GM23338 (cell line): ENCODE results near the gene SPATA20. TPM values are rescaled to one million over a fixed set of nuclear protein-coding genes. Genes with fewer than 3 reads are reported as not detected.

Source experiments
- ATAC-seq: fragments of 200-7000 bp; cut with Tn5 transposase; 3 replicates; pipeline ENCODE4 v1.9.1; 2020
- DNase-seq: peaks from one replicate; pipeline ENCODE4 v3.0.0-alpha.2; 2015; ENCODE audit warnings: low spot score
- H2AFZ ChIP-seq: fragments of 200-600 bp; sonication (generic); 2 replicates; pipeline ENCODE4 v1.8.0; 2016; ENCODE audit warnings: antibody characterized with exemption, mild to moderate bottlenecking, moderate library complexity
- H3F3A ChIP-seq: fragments of 200-600 bp; sonication (generic); replicated peaks from 2 replicates; pipeline ENCODE4 v1.8.0; 2017; ENCODE audit warnings: antibody characterized with exemption, mixed run types, low read depth
- H3K27ac ChIP-seq: fragments of 200-600 bp; sonication (generic); 2 replicates; pipeline ENCODE4 v1.6.1; 2016; ENCODE audit warnings: low read depth
- H3K27me3 ChIP-seq: fragments of 200-600 bp; sonication (generic); 2 replicates; pipeline ENCODE4 v1.8.0; 2016; ENCODE audit warnings: mild to moderate bottlenecking, mixed run types, moderate library complexity; ENCODE audit not compliant: insufficient read depth
- H3K36me3 ChIP-seq: fragments of 200-600 bp; sonication (generic); 2 replicates; pipeline ENCODE4 v1.8.0; 2016; ENCODE audit warnings: mild to moderate bottlenecking; ENCODE audit not compliant: insufficient read depth
- H3K4me1 ChIP-seq: fragments of 200-600 bp; sonication (generic); 2 replicates; pipeline ENCODE4 v1.8.0; 2016; ENCODE audit warnings: mild to moderate bottlenecking, moderate library complexity; ENCODE audit not compliant: insufficient read depth
- H3K4me2 ChIP-seq: fragments of 200-600 bp; sonication (generic); 2 replicates; pipeline ENCODE4 v1.7.1; 2017; ENCODE audit warnings: mixed run types
- H3K4me3 ChIP-seq: fragments of 200-600 bp; sonication (generic); 2 replicates; pipeline ENCODE4 v1.6.1; 2016; ENCODE audit warnings: mixed run types
- H3K79me2 ChIP-seq: fragments of 200-600 bp; sonication (generic); replicated peaks from 2 replicates; pipeline ENCODE4 v1.8.0; 2017; ENCODE audit warnings: mild to moderate bottlenecking; ENCODE audit not compliant: insufficient read depth
- H3K9me2 ChIP-seq: fragments of 200-600 bp; sonication (generic); 2 replicates; pipeline ENCODE4 v1.8.0; 2017; ENCODE audit not compliant: insufficient read depth
- H4K20me1 ChIP-seq: fragments of 200-600 bp; sonication (generic); replicated peaks from 2 replicates; pipeline ENCODE4 v1.8.0; 2017; ENCODE audit warnings: mild to moderate bottlenecking; ENCODE audit not compliant: insufficient read depth
- H3K27ac Mint-ChIP-seq: 2 replicates; pipeline ENCODE4 v1.8.0; 2020; ENCODE audit warnings: inconsistent platforms, mild to moderate bottlenecking, moderate library complexity, mixed read lengths
- H3K27me3 Mint-ChIP-seq: 3 replicates; pipeline ENCODE4 v1.8.0; 2022; ENCODE audit warnings: low read depth, mild to moderate bottlenecking, moderate library complexity, mixed read lengths, inconsistent platforms; ENCODE audit not compliant: insufficient read depth, poor library complexity
- H3K36me3 Mint-ChIP-seq: 3 replicates; pipeline ENCODE4 v1.8.0; 2021; ENCODE audit warnings: low read depth, mild to moderate bottlenecking, inconsistent platforms, moderate library complexity, mixed read lengths
- H3K4me1 Mint-ChIP-seq: 3 replicates; pipeline ENCODE4 v1.8.0; 2020; ENCODE audit warnings: mild to moderate bottlenecking, inconsistent platforms, mixed read lengths
- H3K4me3 Mint-ChIP-seq: 3 replicates; pipeline ENCODE4 v1.8.0; 2021; ENCODE audit warnings: moderate library complexity, mild to moderate bottlenecking, inconsistent platforms, mixed read lengths
- H3K9me3 Mint-ChIP-seq: 3 replicates; pipeline ENCODE4 v1.8.0; 2020; ENCODE audit warnings: moderate library complexity, mild to moderate bottlenecking, inconsistent platforms, mixed read lengths
- CREB1 ChIP-seq: fragments of 250-450 bp; sonication (Bioruptor Pico); IDR thresholded peaks from 2 replicates; pipeline ENCODE4 v1.5.0; 2020; ENCODE audit warnings: low read depth, mild to moderate bottlenecking, moderate library complexity
- EZH2 ChIP-seq: fragments of 200-600 bp; sonication (generic); IDR thresholded peaks from one replicate; pipeline ENCODE4 v1.8.0; 2017; ENCODE audit warnings: antibody characterized with exemption, mild to moderate bottlenecking, low read depth; ENCODE audit not compliant: unreplicated experiment
- EZH2phosphoT487 ChIP-seq: fragments of 200-600 bp; sonication (generic); IDR thresholded peaks from one replicate; pipeline ENCODE4 v1.8.1; 2018; ENCODE audit warnings: antibody characterized with exemption; ENCODE audit not compliant: unreplicated experiment
- JUNB ChIP-seq: IDR thresholded peaks from one replicate; pipeline ENCODE4 v1.6.1; 2016; ENCODE audit warnings: antibody characterized with exemption; ENCODE audit not compliant: unreplicated experiment
- NANOG ChIP-seq: IDR thresholded peaks from 2 replicates; pipeline ENCODE4 v1.6.1; 2016; ENCODE audit warnings: antibody characterized with exemption, borderline replicate concordance
- POLR2AphosphoS5 ChIP-seq: IDR thresholded peaks from 2 replicates; pipeline ENCODE4 v1.6.1; 2016; ENCODE audit warnings: antibody characterized with exemption, low read depth
- STAT1 ChIP-seq: IDR thresholded peaks from one replicate; pipeline ENCODE4 v1.6.1; 2016; ENCODE audit warnings: antibody characterized with exemption; ENCODE audit not compliant: unreplicated experiment
- ZNF114 ChIP-seq: fragments of 250-450 bp; sonication (Bioruptor Pico); IDR thresholded peaks from 2 replicates; pipeline ENCODE4 v1.5.0; 2020; ENCODE audit warnings: mild to moderate bottlenecking, moderate library complexity
- ZNF331 ChIP-seq: fragments of 250-450 bp; sonication (Bioruptor Pico); IDR thresholded peaks from 2 replicates; pipeline ENCODE4 v1.5.0; 2020; ENCODE audit warnings: low read depth, mild to moderate bottlenecking, moderate library complexity
- polyA plus RNA-seq: library from polyadenylated mRNA; unstranded; fragments of >200 nt; fragmentation: Nextera tagmentation; extraction: Ambion mirVana; gene quantifications from 2 replicates; pipeline ENCODE4 v1.2.1, GENCODE V29; 2016
- total RNA-seq: library from RNA; depleted of rRNA; stranded (reverse); fragments of >200 nt; shearing (Covaris generic); gene quantifications from 2 replicates; pipeline ENCODE4 v1.2.3, GENCODE V29; 2014
- TF ChIP-seq, protein P1 (sequence below): fragments of 250-450 bp; sonication (Bioruptor Pico); IDR thresholded peaks from 2 replicates; pipeline ENCODE4 v1.5.0; 2020; ENCODE audit warnings: mild to moderate bottlenecking, moderate library complexity
- TF ChIP-seq, protein P2 (sequence below), 2 experiments: fragments of 200-600 bp in 1 of 2; sonication (generic) in 1 of 2; conservative IDR thresholded peaks; 2 replicates each; pipeline versions ENCODE4 v1.5.1 to v1.6.1; 2016 to 2017; ENCODE audit warnings: antibody characterized with exemption in 2 of 2, low read depth in 2 of 2, mild to moderate bottlenecking in 2 of 2, moderate library complexity in 1 of 2
- TF ChIP-seq, protein P3 (sequence below): IDR thresholded peaks from one replicate; pipeline ENCODE4 v1.6.1; 2018; ENCODE audit warnings: antibody characterized with exemption; ENCODE audit not compliant: unreplicated experiment

Gene SPATA20
- total and polyA plus RNA-seq, 2 experiments from 2014 or later, result 13.8 to 32.7 TPM

DNA sequence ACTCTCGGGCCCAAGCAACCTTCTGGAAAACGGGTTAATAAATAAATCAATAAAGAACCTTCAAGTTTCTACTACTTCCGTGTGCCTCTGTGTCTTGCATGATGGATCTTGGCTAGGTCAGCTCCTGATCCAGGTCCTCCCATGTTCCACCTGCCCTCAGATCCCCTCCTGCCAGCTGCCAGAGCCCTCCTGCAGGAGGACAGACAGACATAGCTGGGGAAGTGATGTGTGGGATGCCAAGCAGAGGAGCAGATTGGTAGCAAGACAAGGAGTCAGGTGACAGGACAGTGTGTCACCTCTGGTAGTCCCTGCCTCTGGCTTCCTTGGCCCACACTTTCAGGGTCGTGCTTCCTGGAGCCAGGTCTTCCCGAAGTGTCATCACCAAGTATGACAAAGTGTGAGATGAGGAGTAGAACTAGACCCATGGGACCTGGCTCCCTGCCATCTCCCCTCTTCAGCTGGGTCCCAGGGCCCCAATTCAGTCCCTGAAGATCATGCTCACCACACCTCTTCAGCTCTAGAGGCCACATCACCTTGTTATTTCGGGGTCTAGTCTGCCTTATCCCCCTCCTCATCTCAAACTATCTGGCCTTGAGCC, 15.4 kb upstream of the SPATA20 start:
- Histone ChIP-seq H3K9me2 (peaks cover 3% of the 10 kb centered on the region; the same call in 1 of the 2 replicates), H3K27me3 (peaks cover 28% of the 10 kb centered on the region), H3K4me2 (peak overlapping the region; percentile 96), H3K27ac (no peak overlapping the region), H3K79me2 (no peaks in the 10 kb centered on the region), H3F3A (0 out of 2 replicates have a peak, but pooled peaks cover 4% of the 10 kb centered on the region), H4K20me1 (no peaks in the 10 kb centered on the region), H3K4me1 (peaks cover 12% of the 10 kb centered on the region), H3K4me3 (peak overlapping the region; percentile 86), H3K36me3 (no peaks in the 10 kb centered on the region), H2AFZ (peak overlapping the region; percentile 98; the same call in 1 of the 2 replicates)
- Mint-ChIP-seq H3K36me3 (peaks cover 3% of the 10 kb centered on the region; the same call in 1 of the 3 replicates), H3K27me3 (peaks cover 35% of the 10 kb centered on the region), H3K27ac (no peak overlapping the region), H3K4me3 (peak overlapping the region; percentile 82; the same call in 1 of the 3 replicates), H3K9me3 (no peaks in the 10 kb centered on the region; the same call in 2 of the 3 replicates), H3K4me1 (peaks cover 29% of the 10 kb centered on the region)
- DNase-seq, result no peak
- TF ChIP-seq ZNF331 (CRISPR knock-in tag) (no peak), EZH2phosphoT487 (no peak), EZH2 (no peak), CREB1 (CRISPR knock-in tag) (no peak), POLR2AphosphoS5 (no peak), JUNB (no peak), ZNF114 (CRISPR knock-in tag) (no peak), STAT1 (no peak), NANOG (no peak)
- TF ChIP-seq, protein P1, sequence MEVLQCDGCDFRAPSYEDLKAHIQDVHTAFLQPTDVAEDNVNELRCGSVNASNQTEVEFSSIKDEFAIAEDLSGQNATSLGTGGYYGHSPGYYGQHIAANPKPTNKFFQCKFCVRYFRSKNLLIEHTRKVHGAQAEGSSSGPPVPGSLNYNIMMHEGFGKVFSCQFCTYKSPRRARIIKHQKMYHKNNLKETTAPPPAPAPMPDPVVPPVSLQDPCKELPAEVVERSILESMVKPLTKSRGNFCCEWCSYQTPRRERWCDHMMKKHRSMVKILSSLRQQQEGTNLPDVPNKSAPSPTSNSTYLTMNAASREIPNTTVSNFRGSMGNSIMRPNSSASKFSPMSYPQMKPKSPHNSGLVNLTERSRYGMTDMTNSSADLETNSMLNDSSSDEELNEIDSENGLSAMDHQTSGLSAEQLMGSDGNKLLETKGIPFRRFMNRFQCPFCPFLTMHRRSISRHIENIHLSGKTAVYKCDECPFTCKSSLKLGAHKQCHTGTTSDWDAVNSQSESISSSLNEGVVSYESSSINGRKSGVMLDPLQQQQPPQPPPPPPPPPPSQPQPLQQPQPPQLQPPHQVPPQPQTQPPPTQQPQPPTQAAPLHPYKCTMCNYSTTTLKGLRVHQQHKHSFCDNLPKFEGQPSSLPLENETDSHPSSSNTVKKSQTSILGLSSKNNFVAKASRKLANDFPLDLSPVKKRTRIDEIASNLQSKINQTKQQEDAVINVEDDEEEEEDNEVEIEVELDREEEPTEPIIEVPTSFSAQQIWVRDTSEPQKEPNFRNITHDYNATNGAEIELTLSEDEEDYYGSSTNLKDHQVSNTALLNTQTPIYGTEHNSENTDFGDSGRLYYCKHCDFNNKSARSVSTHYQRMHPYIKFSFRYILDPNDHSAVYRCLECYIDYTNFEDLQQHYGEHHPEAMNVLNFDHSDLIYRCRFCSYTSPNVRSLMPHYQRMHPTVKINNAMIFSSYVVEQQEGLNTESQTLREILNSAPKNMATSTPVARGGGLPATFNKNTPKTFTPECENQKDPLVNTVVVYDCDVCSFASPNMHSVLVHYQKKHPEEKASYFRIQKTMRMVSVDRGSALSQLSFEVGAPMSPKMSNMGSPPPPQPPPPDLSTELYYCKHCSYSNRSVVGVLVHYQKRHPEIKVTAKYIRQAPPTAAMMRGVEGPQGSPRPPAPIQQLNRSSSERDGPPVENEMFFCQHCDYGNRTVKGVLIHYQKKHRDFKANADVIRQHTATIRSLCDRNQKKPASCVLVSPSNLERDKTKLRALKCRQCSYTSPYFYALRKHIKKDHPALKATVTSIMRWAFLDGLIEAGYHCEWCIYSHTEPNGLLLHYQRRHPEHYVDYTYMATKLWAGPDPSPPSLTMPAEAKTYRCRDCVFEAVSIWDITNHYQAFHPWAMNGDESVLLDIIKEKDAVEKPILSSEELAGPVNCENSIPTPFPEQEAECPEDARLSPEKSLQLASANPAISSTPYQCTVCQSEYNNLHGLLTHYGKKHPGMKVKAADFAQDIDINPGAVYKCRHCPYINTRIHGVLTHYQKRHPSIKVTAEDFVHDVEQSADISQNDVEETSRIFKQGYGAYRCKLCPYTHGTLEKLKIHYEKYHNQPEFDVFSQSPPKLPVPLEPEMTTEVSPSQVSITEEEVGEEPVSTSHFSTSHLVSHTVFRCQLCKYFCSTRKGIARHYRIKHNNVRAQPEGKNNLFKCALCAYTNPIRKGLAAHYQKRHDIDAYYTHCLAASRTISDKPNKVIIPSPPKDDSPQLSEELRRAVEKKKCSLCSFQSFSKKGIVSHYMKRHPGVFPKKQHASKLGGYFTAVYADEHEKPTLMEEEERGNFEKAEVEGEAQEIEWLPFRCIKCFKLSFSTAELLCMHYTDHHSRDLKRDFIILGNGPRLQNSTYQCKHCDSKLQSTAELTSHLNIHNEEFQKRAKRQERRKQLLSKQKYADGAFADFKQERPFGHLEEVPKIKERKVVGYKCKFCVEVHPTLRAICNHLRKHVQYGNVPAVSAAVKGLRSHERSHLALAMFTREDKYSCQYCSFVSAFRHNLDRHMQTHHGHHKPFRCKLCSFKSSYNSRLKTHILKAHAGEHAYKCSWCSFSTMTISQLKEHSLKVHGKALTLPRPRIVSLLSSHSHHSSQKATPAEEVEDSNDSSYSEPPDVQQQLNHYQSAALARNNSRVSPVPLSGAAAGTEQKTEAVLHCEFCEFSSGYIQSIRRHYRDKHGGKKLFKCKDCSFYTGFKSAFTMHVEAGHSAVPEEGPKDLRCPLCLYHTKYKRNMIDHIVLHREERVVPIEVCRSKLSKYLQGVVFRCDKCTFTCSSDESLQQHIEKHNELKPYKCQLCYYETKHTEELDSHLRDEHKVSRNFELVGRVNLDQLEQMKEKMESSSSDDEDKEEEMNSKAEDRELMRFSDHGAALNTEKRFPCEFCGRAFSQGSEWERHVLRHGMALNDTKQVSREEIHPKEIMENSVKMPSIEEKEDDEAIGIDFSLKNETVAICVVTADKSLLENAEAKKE (CRISPR knock-in tag), result no peak
- TF ChIP-seq, protein P2, sequence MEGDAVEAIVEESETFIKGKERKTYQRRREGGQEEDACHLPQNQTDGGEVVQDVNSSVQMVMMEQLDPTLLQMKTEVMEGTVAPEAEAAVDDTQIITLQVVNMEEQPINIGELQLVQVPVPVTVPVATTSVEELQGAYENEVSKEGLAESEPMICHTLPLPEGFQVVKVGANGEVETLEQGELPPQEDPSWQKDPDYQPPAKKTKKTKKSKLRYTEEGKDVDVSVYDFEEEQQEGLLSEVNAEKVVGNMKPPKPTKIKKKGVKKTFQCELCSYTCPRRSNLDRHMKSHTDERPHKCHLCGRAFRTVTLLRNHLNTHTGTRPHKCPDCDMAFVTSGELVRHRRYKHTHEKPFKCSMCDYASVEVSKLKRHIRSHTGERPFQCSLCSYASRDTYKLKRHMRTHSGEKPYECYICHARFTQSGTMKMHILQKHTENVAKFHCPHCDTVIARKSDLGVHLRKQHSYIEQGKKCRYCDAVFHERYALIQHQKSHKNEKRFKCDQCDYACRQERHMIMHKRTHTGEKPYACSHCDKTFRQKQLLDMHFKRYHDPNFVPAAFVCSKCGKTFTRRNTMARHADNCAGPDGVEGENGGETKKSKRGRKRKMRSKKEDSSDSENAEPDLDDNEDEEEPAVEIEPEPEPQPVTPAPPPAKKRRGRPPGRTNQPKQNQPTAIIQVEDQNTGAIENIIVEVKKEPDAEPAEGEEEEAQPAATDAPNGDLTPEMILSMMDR (conservative IDR thresholded peaks at IDR 0.05; ENCODE audit: low read depth in 2 of 2), result no peak
- TF ChIP-seq, protein P3, sequence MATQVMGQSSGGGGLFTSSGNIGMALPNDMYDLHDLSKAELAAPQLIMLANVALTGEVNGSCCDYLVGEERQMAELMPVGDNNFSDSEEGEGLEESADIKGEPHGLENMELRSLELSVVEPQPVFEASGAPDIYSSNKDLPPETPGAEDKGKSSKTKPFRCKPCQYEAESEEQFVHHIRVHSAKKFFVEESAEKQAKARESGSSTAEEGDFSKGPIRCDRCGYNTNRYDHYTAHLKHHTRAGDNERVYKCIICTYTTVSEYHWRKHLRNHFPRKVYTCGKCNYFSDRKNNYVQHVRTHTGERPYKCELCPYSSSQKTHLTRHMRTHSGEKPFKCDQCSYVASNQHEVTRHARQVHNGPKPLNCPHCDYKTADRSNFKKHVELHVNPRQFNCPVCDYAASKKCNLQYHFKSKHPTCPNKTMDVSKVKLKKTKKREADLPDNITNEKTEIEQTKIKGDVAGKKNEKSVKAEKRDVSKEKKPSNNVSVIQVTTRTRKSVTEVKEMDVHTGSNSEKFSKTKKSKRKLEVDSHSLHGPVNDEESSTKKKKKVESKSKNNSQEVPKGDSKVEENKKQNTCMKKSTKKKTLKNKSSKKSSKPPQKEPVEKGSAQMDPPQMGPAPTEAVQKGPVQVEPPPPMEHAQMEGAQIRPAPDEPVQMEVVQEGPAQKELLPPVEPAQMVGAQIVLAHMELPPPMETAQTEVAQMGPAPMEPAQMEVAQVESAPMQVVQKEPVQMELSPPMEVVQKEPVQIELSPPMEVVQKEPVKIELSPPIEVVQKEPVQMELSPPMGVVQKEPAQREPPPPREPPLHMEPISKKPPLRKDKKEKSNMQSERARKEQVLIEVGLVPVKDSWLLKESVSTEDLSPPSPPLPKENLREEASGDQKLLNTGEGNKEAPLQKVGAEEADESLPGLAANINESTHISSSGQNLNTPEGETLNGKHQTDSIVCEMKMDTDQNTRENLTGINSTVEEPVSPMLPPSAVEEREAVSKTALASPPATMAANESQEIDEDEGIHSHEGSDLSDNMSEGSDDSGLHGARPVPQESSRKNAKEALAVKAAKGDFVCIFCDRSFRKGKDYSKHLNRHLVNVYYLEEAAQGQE, result no peak
- ATAC-seq, result no peak
